Activated T-cell treated with anti-CD3 and anti-CD28 coated beads for 4 hours (primary cell): ENCODE measurements around the gene NCAM1.

Experiments used
- DNase-seq: peaks from one replicate; pipeline ENCODE4 v3.0.0-alpha.2; 2020

The NCAM1 gene

DNA sequence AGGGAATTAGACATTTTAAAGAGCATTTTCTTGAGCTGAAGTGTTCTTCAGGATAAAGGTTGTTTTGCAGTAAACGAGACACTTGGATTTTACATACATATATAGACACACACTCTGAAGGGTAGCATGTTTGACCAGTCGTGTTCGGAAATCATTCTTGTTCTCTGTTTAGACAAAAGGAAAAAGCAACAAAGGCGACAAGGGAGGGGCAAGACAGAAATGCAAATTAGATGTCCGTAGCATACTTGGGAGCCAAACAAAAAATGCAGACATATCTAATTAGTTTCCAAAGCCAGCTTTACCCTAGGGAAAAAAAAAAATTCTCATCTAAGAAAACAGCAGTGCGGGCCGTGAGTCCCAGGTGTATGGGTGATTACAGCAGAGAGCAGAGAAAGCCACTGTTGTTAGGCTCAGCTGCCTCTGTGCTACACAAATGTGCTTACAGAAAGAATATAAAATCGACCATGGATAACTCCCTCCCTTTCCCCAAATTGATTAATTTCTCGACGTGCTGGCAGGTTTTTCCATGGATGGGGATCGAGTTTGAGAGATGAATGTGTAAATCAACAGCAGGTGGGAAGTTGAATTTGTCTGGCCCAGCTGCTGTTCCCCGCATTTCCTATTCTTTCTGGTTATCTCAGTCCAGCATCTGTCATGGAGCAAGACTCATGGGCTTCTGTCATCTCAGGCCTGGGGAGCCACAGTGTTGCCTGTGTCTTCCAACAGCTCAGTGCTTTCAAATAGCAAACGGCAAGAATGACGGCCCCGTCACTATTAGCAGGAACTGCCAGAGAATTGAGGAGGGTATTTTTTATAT lies 176.7 kb downstream of the NCAM1 start:
- no peak for DNase-seq

DNA sequence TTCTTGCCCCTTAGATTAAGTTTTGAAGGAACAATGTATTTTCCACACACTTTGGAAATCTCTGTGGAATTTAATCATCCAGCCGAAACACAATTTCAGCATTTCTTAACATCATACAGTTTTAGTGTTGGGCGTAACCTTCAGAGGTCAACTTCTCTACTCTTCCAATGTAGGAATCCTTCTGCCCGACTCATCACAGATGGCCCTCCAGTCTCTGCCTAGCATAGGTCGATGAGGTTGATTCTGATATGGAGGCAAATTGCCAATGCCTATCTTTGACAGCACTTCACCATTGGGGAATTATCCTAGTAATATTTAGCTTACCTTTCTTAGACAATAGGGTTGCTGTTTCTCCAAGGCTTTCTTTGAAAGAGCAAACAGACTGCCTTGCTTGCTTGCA lies 177.5 kb downstream of the NCAM1 start:
- DNase-seq, result no peak

DNA sequence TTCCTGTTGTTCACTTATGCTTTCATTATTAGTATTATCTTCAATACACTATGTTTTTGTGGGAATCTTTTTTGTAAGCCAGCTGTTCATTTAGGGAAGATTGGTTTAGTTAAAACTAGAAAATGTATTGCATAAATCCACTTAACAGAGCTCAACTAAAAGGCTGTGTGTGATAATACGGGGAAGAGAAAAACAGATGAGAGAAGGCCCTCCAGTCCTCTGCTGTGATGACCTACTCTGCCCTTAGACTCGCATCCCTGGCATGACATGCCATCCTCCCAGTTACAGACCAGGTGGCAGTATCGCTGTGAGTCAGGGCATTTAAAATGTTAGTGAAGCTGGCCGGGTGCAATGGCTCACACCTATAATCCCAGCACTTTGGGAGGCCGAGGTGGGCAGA lies 179.8 kb downstream of the NCAM1 start:
- no peak for DNase-seq

DNA sequence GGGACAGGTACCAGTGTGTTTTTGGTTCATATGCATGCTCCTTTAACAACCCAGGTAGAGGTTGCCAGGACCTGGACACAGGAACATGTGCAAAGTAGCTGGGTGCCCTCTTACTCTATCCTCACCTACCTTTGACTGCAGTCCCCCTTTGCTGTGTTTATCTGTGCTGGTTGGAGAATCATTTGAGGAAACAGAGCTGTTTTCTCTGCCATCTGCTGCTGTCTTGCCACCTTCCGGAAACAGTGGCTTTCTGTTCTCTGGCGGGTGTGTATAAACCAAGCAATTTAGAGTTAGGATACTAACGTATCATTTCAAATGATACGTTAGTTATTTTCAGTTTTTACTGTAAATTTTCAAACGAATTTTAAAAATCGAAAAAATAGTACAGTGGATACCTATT lies 181.3 kb downstream of the NCAM1 start:
- DNase-seq, result no peak

DNA sequence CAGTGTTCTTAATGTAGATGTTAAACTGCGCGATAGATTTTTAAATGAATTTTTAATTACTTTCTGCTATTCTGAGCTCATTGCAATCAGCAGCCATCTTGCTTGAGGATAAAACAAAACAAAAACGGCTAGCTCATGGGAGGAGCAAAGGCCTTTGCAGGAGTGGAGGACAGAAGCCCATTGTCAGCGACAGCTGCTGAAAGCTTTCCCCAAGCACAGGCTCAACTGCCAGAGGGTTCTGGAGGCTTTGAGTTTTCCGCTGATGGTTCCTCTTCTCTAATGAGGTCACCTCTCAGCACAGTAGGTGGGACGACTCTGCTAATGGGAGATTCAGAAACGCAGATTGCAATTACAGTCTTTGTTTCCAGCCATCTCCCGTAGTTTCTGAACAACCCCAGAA lies 186.0 kb downstream of the NCAM1 start:
- DNase-seq, result no peak

DNA sequence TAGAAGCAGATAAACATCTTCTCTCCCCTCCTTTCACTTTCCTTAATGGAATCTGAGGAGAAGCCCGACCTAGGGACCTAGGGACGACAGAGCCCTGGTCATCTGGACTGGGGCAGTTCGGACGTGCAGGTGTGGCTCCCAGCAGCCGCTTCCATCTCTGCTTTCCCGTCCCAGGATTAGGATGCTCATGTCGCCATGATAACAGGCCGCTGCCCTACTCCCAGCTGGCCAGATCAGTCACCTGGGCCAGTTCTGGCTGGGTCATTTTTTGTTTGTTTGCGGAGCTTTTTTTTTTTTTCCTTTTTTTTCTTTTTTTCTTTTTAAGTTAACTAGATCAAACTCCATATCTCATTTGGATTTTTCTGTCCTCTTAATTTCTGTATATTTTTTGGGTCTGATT lies 186.9 kb downstream of the NCAM1 start:
- no peak for DNase-seq

DNA sequence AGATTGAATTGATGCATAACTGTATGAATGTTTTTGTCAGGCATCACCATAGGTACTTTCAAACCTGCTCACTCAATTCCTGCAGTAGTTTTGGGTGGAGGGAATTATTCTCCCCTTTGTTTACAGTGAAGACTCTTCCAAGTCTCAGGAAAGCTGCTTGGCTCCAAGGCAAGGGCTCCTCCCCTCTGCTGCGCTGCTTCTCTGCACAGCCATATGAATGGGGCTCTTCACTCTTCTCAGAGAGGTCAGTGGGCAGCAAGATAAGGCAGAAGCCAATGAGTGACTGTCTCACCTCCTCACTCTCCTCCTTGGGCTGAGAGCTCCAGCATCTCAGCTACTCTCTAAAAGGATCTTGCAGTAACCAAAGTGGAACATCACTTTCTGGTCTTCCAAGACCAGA lies 187.4 kb downstream of the NCAM1 start:
- DNase-seq, result no peak

DNA sequence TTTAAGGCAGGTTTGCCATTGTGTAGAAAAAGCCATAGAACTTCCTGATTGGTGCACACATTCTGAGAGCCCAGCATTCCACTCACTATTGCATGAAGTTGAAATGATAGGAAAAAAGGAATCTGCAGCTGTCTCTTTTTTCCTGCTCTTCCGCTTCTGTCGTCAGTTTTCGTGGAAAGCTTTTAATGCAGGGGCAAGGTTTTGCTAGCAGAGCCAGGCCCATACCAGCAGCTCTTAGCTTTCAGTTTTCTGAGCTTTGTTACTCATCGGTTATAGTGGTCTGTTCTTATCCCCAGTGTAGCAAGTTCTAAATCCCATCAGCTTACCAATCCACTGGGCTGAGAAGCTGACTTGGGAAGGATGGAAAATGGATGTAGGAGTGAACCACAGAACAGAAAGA lies 190.3 kb downstream of the NCAM1 start:
- no peak for DNase-seq

DNA sequence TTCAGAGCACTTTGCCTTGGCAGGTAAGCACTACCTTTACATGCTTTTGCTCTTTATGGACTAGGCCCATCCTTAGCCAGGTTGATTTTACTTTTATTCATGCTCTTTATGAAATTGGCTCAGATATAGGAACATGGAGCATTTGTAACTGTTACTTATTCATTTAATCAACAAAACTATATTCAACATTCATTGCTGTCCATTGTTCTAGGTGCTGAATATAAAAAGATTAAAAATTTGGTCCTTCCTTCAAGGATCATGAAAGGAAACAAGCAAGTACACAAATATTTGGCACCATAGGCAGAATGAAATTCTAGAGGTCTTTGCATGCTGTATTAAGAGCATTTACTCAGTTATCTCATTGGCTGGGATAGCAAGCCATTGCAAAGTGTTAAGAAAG lies 191.3 kb downstream of the NCAM1 start:
- no peak for DNase-seq

DNA sequence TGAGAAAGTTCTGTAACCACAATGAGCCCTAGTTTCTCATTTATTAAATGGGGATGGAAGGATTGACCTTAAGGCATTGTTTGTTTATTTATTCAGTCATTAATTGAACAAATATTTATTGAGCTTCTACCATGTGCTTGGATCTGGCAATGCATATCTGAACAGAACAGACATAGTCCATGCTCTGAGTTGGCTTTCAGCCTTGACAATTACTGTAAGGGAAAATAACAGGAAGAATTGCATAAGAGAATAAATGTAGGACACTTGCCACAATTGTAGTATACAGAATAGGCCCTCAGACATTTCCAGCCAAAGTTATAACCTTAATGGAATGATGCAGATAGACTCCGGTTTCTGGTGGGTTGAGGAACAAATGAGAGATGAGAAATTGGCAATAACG lies 192.6 kb downstream of the NCAM1 start:
- DNase-seq, result no peak

DNA sequence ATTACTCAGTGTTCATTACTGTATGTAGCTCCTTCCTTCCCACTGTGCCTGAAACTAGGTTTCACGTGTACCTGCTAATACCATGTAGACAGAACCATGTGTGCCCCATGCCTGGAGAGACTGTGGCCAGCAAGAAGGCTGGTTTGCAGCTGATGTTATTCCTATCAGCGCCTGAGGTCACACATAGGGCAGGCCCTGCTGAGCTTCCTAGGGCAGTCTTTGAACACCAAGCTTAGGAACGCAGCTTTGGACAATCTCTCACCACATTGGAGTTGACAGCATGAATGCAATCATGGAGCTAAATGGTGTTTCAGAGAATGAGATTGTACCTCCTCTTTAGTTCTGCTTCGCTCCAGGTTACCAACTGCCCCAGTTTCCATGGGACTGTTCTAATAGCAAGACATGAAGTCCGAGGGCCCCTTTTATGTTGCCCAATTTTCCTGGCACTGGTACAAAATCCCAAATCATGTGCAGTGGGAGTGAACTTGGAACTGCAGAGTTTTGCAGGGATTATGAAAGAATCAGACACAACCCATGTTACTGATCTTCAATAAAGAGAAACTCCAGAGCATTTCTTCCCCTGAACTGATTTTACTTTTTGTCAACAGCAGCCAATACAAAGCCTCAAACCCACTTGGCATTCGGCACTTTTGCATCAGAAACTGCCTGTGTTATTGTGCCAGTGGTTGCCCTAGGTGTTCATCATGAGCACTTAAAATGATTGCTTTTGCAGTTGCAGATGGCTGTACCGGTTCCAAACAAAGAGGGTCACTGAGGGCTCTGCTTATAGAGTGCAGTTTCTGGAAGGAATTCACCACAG lies 199.0 kb downstream of the NCAM1 start:
- no peak for DNase-seq

DNA sequence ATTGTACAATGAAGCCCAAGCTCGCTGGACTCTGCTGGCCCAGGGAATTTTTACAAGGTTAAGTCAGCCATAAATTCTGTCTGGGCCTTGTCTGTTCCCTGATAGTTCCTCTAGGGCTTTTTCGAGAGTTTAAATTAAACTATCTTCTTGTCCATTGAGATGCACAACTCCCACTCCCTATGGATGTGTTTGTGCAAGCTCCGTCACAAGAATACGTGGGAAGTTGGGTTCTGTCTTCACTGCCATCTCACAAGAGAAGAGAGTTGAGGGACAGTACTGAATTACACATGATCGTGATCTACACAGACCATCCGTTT lies 199.5 kb downstream of the NCAM1 start:
- no peak for DNase-seq

DNA sequence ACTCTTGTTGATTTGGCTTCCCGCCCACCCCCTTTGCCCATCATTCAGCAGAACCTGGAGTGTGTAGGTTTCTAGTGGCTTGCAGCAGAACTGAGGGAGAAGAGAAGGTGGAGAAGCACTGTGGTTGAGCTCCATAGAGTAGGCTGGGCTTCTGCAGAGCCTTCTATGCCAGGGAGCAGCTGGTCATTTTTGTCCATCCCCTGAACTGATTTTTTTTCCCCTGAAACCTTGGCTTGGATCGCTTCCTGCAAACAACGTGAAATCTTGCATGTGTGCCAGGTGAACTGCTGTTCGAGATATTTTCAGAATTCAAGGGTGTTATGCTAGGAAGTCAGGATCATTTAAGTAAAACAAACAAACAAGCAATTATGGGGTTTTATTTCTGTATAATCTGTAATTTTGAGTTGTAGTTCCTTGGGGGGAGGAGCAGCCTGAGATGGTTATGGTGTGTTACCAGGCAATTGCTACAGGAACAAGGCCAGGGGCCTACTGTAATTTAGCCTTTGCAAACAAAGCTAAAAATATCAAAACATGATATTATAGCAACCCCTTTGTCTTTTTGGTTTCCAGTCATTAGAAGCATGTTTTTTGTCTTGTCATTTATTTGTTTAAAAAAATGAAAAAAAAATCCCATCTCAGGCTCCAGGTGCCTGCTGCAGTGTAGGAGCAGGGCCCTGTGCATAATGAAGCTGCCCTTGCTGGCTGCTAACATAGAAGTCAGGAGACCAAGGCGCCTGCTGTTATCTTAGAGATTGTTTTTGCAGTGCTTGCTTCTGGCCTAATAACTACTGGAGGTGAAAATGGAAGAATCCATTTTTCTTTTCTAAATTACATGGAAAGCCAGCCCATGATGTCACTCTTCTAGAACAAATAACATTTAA lies 200.7 kb downstream of the NCAM1 start:
- DNase-seq, result no peak

DNA sequence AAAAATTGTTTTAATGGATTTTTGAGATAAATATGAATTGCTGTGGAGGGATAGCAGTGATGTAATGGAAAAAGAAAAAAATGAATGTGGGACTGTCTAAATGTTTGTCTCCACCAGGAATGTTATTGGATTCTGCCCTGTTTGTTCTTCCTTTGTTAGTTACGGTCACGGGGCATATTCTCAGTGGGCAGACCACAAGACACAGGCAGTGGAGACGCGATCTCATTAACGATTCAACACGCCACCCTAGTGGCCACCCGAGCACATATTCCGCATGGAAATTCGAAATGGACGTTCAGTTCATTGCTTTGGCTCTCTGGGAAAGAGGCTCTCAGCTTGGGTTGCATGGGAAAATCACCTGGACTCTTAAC lies 201.4 kb downstream of the NCAM1 start:
- no peak for DNase-seq

DNA sequence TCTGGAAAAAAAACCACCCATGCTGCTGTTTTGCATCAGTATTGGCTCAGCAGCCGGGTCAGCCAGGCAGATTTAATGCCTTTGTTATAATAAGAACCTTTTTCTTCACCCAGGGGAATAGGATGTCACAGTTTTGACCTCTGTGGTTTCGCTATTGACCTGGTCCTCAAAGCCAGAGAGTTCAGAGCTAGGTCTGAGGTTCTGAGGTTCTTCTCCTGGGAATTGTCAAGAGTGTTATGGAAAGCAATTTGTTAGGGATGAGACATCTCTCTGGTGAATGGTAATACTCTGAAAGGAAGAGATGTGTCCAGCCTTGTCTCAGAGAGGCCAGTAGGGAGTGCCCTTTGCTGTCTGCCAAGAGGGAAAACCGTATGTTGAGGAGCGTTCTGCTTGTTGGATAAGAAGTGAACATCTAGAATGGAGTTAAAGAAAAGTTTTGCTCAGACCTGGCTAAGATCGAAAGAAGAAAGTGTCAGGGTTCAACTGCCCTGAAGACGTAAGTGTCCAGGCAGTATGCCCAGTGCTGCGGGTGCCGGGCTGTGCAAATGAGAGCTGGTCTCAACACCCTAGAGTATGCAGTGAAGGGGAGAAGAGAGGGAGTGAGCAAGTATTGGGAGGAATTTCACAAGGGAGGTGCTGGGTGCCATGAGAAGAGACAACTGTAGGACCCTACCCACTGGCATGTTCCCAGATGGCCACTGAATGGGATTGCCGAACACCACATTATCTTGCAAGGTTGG lies 202.2 kb downstream of the NCAM1 start:
- no peak for DNase-seq

DNA sequence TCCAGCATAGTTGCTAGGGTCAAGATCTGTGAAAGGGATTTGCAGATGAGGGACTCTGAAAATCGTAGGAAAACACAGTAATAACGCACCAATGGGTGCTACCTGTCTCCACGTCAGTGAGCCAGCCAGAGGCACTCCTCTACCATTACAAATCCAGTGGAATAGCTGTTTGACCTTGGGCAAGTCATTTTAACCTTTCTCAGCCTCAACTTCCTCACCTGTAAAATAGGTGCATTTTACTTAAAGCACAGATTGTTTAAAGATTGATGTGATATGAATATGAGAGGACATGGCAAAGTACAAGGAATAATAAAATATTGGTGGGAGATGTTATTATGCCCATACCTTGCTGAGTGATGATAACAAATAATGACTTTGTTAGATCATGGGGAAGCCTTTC lies 205.1 kb downstream of the NCAM1 start:
- DNase-seq, result no peak

DNA sequence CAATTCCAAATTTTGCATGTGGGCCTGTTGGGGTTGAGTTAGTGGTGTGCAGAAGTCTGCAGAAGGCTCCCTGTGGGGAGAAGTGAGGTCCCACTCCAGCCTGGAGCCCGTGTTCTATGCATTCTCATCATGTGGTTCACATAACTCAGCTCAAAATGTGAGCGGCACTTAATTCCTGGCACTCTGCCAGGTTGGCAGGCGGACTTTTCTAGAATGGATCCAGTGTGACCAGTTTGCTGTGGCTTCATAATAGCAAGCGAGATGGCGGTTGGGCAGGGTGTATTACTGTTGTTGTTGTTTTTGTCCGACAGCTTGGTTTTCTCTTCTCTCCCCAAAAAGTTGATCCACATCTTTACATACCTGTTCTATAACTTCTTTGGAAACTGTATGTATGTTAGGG lies 206.4 kb downstream of the NCAM1 start:
- no peak for DNase-seq

DNA sequence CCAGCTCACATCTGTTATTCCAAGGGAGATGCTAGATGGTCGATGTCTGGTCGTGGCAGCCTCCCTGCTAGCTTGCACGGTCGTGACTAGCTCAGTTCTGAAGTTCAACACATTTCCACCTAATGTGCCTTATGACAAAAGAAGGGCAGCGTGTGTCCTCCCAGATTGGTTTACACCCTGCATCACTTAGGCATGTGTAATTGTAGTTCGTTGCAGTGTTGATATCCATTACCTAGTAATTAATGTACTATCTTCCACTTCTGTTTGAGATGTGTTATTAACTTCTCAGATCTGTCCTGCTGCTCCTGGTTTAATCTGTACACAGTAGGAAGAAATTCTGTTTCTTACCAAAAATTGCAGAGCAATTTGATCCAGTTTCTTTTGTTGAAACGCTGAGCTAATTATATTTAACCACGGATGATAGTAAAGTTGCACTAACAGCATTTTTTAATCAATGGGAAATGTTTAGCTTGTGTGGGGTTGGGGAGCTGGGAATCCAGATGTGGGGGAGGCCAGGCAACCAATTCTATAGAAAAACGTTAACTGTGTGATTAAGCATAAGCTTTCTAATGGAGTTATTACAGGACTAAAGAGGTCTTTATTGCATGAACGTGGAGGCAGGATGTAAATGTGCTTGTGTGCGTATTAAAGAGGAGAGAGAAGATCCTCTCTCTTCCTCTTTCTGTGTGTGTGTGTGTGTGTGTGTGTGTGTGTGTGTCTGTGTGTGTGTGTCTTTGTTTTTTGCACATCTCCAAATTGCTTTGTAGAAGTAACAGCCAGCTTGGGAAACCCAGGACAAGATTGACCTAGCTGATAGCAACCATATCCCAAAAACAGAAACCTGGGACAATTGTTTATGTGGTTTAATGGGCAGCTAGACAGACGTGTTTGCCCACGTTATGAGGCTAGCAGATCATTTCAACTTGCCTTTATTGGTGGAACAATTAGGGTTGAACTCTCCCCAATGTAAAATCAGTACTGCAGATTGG lies 207.4 kb downstream of the NCAM1 start:
- no peak for DNase-seq

DNA sequence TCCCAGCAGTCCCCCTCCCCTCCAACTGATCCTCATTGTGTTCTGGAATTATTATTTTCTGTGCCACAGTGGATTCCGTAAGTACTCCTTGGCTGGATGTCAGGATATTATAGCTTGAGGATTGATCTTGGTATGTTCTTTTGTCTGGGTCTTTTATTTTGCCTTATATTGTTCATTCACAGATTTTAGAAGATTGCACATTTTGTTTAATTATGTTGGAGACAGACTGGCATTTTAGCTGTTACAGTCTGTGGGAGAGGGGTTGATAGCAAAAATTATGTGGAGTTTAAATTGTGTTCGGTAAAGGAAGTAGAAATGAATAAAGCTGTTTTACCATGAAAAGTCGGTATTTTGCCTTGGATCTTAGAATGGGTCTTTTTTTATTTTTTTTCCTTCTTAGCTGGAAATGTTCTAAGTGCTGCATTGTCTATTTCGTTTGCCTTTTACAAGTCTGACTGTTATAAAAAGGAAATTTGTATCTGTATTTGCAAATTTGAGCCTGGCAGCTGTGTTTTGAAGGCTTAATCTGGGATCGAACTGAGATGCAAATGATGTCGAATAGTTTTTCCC lies 211.2 kb downstream of the NCAM1 start:
- DNase-seq, result no peak

DNA sequence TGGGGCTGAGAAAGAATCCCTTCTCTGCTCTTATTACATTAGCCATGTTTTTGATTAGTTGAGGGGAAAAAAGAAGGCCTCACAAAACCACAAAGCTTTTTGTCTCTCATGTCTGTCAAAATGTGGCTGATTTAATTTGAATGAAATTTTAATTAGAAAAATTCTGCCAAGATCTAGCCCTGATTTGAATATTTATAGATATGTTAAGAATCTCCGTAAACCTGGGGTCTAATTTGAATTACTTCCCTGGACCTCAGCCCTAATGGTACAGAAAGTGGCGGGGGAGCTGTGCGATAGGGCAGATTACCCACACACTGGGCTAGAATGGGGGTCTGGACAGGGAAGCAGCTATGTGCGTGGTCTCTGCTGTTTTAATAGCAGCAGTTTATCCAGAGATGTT lies 211.9 kb downstream of the NCAM1 start:
- DNase-seq, result no peak

DNA sequence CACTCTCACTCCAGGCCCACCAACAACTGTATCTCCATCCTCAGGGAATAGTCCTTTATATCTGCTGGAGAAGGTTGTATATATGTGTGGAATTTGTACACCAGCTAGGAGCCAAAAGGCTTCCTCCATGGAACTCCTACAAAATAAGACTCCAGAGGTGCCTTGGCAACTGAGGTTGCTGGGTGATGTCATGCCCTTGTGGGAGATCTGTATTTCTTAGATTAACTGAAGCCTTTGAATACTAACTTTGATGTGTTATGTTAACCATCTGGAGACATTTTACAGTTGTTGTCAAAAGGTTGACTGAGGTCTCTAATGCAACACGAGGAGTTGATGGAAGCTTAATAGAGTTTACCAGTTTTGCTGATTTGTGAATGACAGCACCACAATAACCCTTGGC lies 213.7 kb downstream of the NCAM1 start:
- no peak for DNase-seq
